Mesenchymal stem cell (in vitro differentiated cells and primary cell): ENCODE measurements around the gene VPS33A.

Experiments used
- DNase-seq: peaks from one replicate; pipeline ENCODE4 v3.0.0-alpha.2; 2013
- H2AFZ ChIP-seq: one replicate; pipeline ENCODE4 v1.6.1; 2013; ENCODE audit warnings: low read depth, mild to moderate bottlenecking, control low read depth, inconsistent platforms, low read length, moderate library complexity
- H2AK5ac ChIP-seq: 2 replicates; pipeline ENCODE4 v1.6.1; 2013; ENCODE audit warnings: low read length, moderate library complexity, mild to moderate bottlenecking, inconsistent platforms; ENCODE audit not compliant: severe bottlenecking
- H2BK120ac ChIP-seq: one replicate; pipeline ENCODE4 v1.6.1; 2013; ENCODE audit warnings: low read depth, mild to moderate bottlenecking, inconsistent platforms, low read length, moderate library complexity
- H2BK12ac ChIP-seq, 2 experiments: one replicate each; pipeline ENCODE4 v1.6.1; 2013; ENCODE audit warnings: inconsistent platforms in 2 of 2, low read length in 2 of 2, mild to moderate bottlenecking in 2 of 2, moderate library complexity in 2 of 2, control low read depth in 1 of 2
- H2BK15ac ChIP-seq: one replicate; pipeline ENCODE4 v1.6.1; 2013; ENCODE audit warnings: mild to moderate bottlenecking, low read depth, inconsistent platforms; ENCODE audit not compliant: poor library complexity, severe bottlenecking
- H2BK5ac ChIP-seq: 2 replicates; pipeline ENCODE4 v1.6.1; 2013; ENCODE audit warnings: low read depth, mild to moderate bottlenecking, low read length, control low read depth, inconsistent platforms; ENCODE audit not compliant: poor library complexity, severe bottlenecking
- H3K14ac ChIP-seq, 2 experiments: one replicate each; pipeline ENCODE4 v1.6.1; 2013; ENCODE audit warnings: inconsistent platforms in 2 of 2, low read length in 2 of 2, control low read depth in 1 of 2, mild to moderate bottlenecking in 1 of 2, moderate library complexity in 1 of 2
- H3K18ac ChIP-seq, 2 experiments: one replicate each; pipeline ENCODE4 v1.6.1; 2013; ENCODE audit warnings: inconsistent platforms in 2 of 2, low read length in 2 of 2, control low read depth in 1 of 2, low read depth in 1 of 2, mild to moderate bottlenecking in 1 of 2
- H3K23ac ChIP-seq, 2 experiments: one replicate each; pipeline ENCODE4 v1.6.1; 2013; ENCODE audit warnings: inconsistent platforms in 2 of 2, low read length in 2 of 2, mild to moderate bottlenecking in 2 of 2, moderate library complexity in 2 of 2, control low read depth in 1 of 2
- H3K27ac ChIP-seq: 2 replicates; pipeline ENCODE4 v1.5.1; 2013; ENCODE audit warnings: mild to moderate bottlenecking, moderate library complexity, low read length, control low read depth, inconsistent platforms; ENCODE audit not compliant: poor library complexity, severe bottlenecking
- H3K27me3 ChIP-seq, 2 experiments: 2 replicates each; pipeline versions ENCODE4 v1.6.1 to v1.7.0; 2013; ENCODE audit warnings: low read length in 2 of 2, mild to moderate bottlenecking in 2 of 2, moderate library complexity in 2 of 2, control low read depth in 1 of 2, inconsistent platforms in 1 of 2; ENCODE audit not compliant: control insufficient read depth in 1 of 2, insufficient read depth in 1 of 2
- H3K36me3 ChIP-seq, 2 experiments: 2 replicates each; pipeline versions ENCODE4 v1.6.1 to v1.7.0; 2013; ENCODE audit warnings: low read length in 2 of 2, control low read depth in 1 of 2, inconsistent platforms in 1 of 2, low read depth in 1 of 2, mild to moderate bottlenecking in 1 of 2; ENCODE audit not compliant: insufficient read depth in 2 of 2, control insufficient read depth in 1 of 2
- H3K4ac ChIP-seq, 2 experiments: one replicate each; pipeline ENCODE4 v1.6.1; 2013; ENCODE audit warnings: inconsistent platforms in 2 of 2, low read length in 2 of 2, mild to moderate bottlenecking in 2 of 2, moderate library complexity in 2 of 2, control low read depth in 1 of 2, low read depth in 1 of 2
- H3K4me1 ChIP-seq: 2 replicates; pipeline ENCODE4 v1.6.1; 2013; ENCODE audit warnings: low read depth, low read length, control low read depth; ENCODE audit not compliant: control insufficient read depth, insufficient read depth
- H3K4me2 ChIP-seq: 2 replicates; pipeline ENCODE4 v1.6.1; 2013; ENCODE audit warnings: low read length, mild to moderate bottlenecking, inconsistent platforms; ENCODE audit not compliant: poor library complexity, severe bottlenecking
- H3K4me3 ChIP-seq, 2 experiments: 2 replicates each; pipeline versions ENCODE4 v1.5.1 to v1.7.0; 2013; ENCODE audit warnings: low read length in 2 of 2, mild to moderate bottlenecking in 2 of 2, control low read depth in 1 of 2, low read depth in 1 of 2; ENCODE audit not compliant: insufficient read depth in 1 of 2
- H3K79me1 ChIP-seq: replicated peaks from 2 replicates; pipeline ENCODE4 v1.6.1; 2013; ENCODE audit warnings: mild to moderate bottlenecking, control low read depth, low read length, inconsistent platforms; ENCODE audit not compliant: poor library complexity, severe bottlenecking
- H3K9ac ChIP-seq: 2 replicates; pipeline ENCODE4 v1.7.0; 2013; ENCODE audit warnings: mild to moderate bottlenecking, low read length, moderate library complexity
- H3K9me3 ChIP-seq: 2 replicates; pipeline ENCODE4 v1.7.0; 2013; ENCODE audit warnings: mild to moderate bottlenecking, low read length; ENCODE audit not compliant: control insufficient read depth
- H4K8ac ChIP-seq: one replicate; pipeline ENCODE4 v1.6.1; 2013; ENCODE audit warnings: inconsistent platforms, mild to moderate bottlenecking, low read length, moderate library complexity
- H4K91ac ChIP-seq: one replicate; pipeline ENCODE4 v1.6.1; 2013; ENCODE audit warnings: mild to moderate bottlenecking, low read length, inconsistent platforms
- WGBS: methylation state at CpG from one replicate; pipeline ENCODE4 v1.1.7; 2013; ENCODE audit warnings: mixed read lengths; 5-methylcytosine and 5-hydroxymethylcytosine counted together

The VPS33A gene

DNA sequence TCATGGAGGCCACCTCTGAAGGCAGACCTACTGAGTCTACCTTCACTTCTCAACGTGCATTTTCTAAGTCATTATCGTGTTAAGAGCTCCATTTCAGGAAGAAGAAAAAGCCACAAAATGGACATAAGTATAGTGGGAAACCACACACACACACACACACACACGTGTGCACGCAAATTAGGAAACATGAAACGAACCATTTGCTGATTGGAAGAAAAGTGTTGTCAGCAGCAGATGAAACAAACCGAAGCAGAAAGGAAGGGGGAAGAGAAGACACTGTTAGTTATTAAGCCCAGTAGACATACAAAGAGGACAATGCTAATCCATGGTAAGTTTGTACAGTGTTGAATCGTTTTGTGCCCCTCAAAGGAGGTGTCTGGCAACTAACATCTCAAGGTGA lies 9.9 kb upstream of the VPS33A start:
- no peak overlapping the region for H3K27ac ChIP-seq
- no peak overlapping the region for H2BK15ac ChIP-seq
- H3K36me3 ChIP-seq, result peaks cover 26 to 69% of the 10 kb centered on the region in 2 experiments
- H3K4me1 ChIP-seq, result peaks cover 2% of the 10 kb centered on the region
- H2AK5ac ChIP-seq, result no peak overlapping the region
- H3K14ac ChIP-seq, result no peak overlapping the region
- H3K9ac ChIP-seq, result no peak overlapping the region
- no peak overlapping the region for H3K4me3 ChIP-seq
- no peak overlapping the region for H2BK12ac ChIP-seq
- no peak overlapping the region for H3K18ac ChIP-seq
- H4K91ac ChIP-seq, result no peak overlapping the region
- WGBS, result 87% methylated on average over 6 of the region's 7 CpGs
- no peak overlapping the region for H2AFZ ChIP-seq
- H3K4me2 ChIP-seq, result no peak overlapping the region
- peaks cover 7% of the 10 kb centered on the region for H3K79me1 ChIP-seq
- H3K9me3 ChIP-seq, result no peaks in the 10 kb centered on the region
- H2BK120ac ChIP-seq, result no peak overlapping the region
- H3K23ac ChIP-seq, result no peak overlapping the region
- no peak overlapping the region for H4K8ac ChIP-seq
- no peak for DNase-seq
- H3K27me3 ChIP-seq, result no peaks in the 10 kb centered on the region
- no peak overlapping the region for H3K4ac ChIP-seq
- H2BK5ac ChIP-seq, result no peak overlapping the region

DNA sequence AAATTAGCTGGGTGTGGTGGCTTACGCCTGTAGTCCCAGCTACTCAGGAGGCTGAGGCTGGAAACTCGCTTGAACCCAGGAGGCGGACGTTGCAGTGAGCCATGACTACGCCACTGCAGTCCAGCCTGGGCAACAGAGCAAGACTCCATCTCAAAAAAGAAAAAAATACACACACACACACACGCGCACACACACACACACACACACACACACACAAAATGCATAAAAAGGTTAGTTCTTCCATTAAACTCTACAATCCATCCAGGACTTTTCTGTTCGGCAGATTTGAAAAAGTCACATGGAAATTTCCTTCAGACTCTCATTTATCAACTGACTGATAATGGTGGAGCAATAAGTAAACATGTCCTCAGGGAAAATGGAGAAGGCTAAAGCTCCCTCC lies 9.2 kb upstream of the VPS33A start:
- Histone ChIP-seq H3K9ac (no peak overlapping the region), H3K23ac (no peak overlapping the region), H3K27me3 (no peaks in the 10 kb centered on the region), H2AFZ (no peak overlapping the region), H3K4me3 (no peak overlapping the region), H3K9me3 (no peaks in the 10 kb centered on the region), H3K4ac (no peak overlapping the region), H2BK15ac (no peak overlapping the region), H3K14ac (no peak overlapping the region), H3K18ac (no peak overlapping the region), H4K8ac (no peak overlapping the region), H3K36me3 (peaks cover 31 to 64% of the 10 kb centered on the region in 2 experiments), H2AK5ac (no peak overlapping the region), H2BK5ac (no peak overlapping the region), H3K27ac (no peak overlapping the region), H4K91ac (no peak overlapping the region), H3K4me1 (peaks cover 2% of the 10 kb centered on the region), H2BK120ac (no peak overlapping the region), H3K4me2 (no peak overlapping the region), H2BK12ac (no peak overlapping the region), H3K79me1 (peaks cover 7% of the 10 kb centered on the region)
- WGBS, result 82% methylated on average over 8 of the region's 8 CpGs
- no peak for DNase-seq

DNA sequence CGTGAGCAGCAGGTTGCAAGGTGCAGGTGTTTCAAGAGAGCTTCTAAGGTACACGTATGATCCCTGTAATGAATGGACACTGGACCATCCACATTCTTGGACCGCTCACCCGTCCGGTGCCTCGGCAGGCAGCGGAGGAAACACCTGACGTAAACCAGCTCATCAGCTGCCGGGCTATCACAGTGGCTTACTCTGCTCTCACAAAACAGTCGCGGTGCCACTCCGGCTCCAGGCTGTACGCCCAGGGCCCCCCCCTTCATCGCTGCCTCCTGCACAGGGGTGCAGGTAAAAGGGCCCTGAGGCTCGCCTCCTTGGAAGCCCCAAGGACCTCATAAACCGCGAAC lies 436 bp downstream of the VPS33A start:
- Histone ChIP-seq H3K18ac (peak overlapping the region; percentile 87 to 92), H3K4me2 (peak overlapping the region; percentile 84), H2BK5ac (peak overlapping the region; percentile 10), H3K27ac (peak overlapping the region; percentile 93), H2AFZ (peak overlapping the region; percentile 79), H3K4me3 (peak overlapping the region; percentile 88 to 99), H3K23ac (peak overlapping the region; percentile 11 to 85), H2BK15ac (peak overlapping the region; percentile 67), H2BK12ac (no peak overlapping the region), H2AK5ac (no peak overlapping the region), H3K9me3 (no peaks in the 10 kb centered on the region), H3K14ac (peak overlapping the region in 1 of 2 experiments; percentile 50), H3K4me1 (peaks cover 1% of the 10 kb centered on the region), H4K8ac (peak overlapping the region; percentile 100), H3K79me1 (peaks cover 16% of the 10 kb centered on the region), H2BK120ac (no peak overlapping the region), H3K4ac (peak overlapping the region; percentile 45 to 95), H3K9ac (peak overlapping the region; percentile 98), H4K91ac (peak overlapping the region; percentile 98), H3K27me3 (no peaks in the 10 kb centered on the region), H3K36me3 (peaks cover 10 to 35% of the 10 kb centered on the region in 2 experiments)
- no peak for DNase-seq
- WGBS, result 2% methylated on average over 17 of the region's 17 CpGs

DNA sequence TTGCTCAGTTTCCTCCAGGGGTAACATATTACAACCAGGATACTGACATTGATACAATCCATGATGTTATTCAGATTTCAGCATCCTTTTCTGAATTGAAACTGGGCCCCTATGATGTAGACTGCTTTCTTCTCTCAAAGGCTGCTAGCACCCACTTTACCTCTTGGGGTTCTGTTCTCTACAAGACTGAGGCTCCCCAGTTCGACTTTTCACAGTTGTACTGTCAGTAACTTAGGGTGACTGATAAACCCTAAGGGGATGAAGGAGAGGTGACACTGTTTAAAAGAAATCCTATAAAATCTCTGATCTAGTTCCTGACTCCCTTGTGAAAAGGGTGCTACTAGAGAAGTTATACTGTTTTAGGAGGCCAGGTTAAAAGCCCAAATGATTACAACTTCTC lies 818 bp downstream of the VPS33A start:
- Histone ChIP-seq H3K27ac (peak overlapping the region; percentile 93), H2AFZ (peak overlapping the region; percentile 79), H2BK12ac (no peak overlapping the region), H3K18ac (no peak overlapping the region), H3K4me2 (peak overlapping the region; percentile 84), H3K14ac (no peak overlapping the region), H3K9ac (peak overlapping the region; percentile 98), H3K4me1 (peaks cover 1% of the 10 kb centered on the region), H3K36me3 (peaks cover 12 to 39% of the 10 kb centered on the region in 2 experiments), H3K27me3 (no peaks in the 10 kb centered on the region), H3K23ac (peak overlapping the region in 1 of 2 experiments; percentile 85), H3K9me3 (no peaks in the 10 kb centered on the region), H2BK5ac (no peak overlapping the region), H2AK5ac (no peak overlapping the region), H4K91ac (no peak overlapping the region), H2BK15ac (no peak overlapping the region), H3K4me3 (peak overlapping the region; percentile 88 to 99), H3K4ac (peak overlapping the region in 1 of 2 experiments; percentile 95), H4K8ac (peak overlapping the region; percentile 100), H2BK120ac (no peak overlapping the region), H3K79me1 (peaks cover 16% of the 10 kb centered on the region)
- DNase-seq, result no peak
- 86% methylated on average over 1 of the region's 1 CpG for WGBS
